ENCODE data around the gene CLCA2.

DNA sequence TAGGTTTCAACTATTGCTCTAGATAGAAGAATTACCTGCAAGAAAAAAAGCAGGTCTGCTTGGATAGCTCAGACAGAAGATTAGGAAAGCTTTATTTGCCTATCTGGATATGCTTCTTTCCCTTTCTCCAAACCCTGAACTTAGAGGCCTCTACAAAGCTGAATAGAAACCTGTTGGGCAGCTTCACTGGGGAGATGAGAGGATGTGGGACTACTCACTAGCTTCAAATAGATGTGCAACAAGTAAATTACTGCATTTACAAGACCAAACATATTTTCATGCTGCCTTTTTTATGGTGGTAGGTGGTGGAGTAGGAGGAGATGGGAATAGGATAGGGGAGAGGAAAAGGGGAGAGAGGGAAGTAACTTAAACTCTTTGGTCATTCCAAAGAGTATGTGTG is 6.4 kb downstream of the CLCA2 start:
- TF ChIP-seq POLR2A (IDR thresholded peaks at IDR 0.05), result no peak
- TF ChIP-seq, protein P1, sequence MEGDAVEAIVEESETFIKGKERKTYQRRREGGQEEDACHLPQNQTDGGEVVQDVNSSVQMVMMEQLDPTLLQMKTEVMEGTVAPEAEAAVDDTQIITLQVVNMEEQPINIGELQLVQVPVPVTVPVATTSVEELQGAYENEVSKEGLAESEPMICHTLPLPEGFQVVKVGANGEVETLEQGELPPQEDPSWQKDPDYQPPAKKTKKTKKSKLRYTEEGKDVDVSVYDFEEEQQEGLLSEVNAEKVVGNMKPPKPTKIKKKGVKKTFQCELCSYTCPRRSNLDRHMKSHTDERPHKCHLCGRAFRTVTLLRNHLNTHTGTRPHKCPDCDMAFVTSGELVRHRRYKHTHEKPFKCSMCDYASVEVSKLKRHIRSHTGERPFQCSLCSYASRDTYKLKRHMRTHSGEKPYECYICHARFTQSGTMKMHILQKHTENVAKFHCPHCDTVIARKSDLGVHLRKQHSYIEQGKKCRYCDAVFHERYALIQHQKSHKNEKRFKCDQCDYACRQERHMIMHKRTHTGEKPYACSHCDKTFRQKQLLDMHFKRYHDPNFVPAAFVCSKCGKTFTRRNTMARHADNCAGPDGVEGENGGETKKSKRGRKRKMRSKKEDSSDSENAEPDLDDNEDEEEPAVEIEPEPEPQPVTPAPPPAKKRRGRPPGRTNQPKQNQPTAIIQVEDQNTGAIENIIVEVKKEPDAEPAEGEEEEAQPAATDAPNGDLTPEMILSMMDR (IDR thresholded peaks at IDR 0.05), result no peak

Measured in suprapubic skin (tissue), 3 donors.